Activated CD8-positive, alpha-beta memory T cell treated with anti-CD3 and anti-CD28 coated beads for 36 hours (primary cell): ENCODE results near the gene A3GALT2. TPM values are rescaled to one million over a fixed set of nuclear protein-coding genes. Genes with fewer than 3 reads are reported as not detected.

Experiments
- CTCF ChIA-PET: fragments of 350-600 bp; sonication (Branson Sonifier 250); formaldehyde crosslinking; loops from one replicate; lab custom pipeline; 2021; ENCODE audit warnings: antibody characterized with exemption; lab: Charles Lee
- POLR2A ChIA-PET: fragments of 350-600 bp; sonication (Branson Sonifier 250); formaldehyde crosslinking; loops from one replicate; lab custom pipeline; 2021; ENCODE audit warnings: antibody characterized with exemption; lab: Charles Lee
- total RNA-seq, 2 experiments: library from RNA; stranded (reverse); gene quantifications; one replicate each; pipeline ENCODE4 v1.2.3, GENCODE V29; 2021

Gene A3GALT2
- total RNA-seq, 2 experiments from 2014 or later = not detected

DNA sequence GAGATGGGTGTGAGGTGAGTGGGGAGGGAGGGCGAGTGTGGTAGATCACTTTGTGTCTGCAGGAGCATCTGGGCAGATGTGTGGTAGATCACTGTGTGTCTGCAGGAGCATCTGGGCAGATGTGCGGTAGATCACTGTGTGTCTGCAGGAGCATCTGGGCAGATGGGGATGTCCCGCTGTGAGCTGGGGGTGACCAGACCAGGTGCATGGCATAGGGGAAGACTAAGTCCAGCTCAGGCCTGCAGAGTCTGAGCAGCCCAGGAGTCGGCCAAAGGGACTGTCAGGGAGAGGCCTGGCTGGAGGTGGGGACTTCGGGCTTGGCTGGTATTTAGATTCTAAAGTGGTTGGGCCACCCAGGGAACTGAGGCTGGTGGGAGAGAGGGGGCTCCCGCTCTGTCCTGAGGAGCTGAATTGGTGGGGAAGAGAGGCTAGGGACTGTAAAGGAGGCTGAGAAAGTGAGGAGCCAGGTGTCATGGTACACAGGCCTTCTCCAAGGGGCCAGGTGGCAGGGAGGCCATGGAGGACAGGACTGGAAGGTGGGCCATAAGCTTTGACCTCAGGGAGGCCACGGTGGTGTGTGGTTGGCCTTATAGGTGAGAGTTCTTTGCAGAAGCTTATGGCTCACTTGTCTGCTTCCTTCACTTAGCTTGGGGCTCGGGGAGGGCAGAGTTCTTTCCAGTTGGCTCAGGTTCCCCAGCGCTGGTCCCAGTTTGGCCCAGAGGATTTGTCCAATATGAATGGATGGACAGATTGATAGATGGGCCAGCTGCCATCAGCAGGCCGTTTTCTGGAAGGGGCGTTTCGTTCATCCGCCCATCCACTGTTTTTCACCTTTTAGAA, 49.0 kb downstream of the A3GALT2 start:
- CTCF ChIA-PET = no interaction called here
- POLR2A ChIA-PET = no interaction called here

GRCh38 chr1:33270808-33271465, 50.0 kb downstream of the A3GALT2 start:
- ChIA-PET CTCF (no interaction called here), POLR2A (no interaction called here)

GRCh38 chr1:33270379-33270778, 50.5 kb downstream of the A3GALT2 start:
- ChIA-PET POLR2A (no interaction called here), CTCF (no interaction called here)

DNA sequence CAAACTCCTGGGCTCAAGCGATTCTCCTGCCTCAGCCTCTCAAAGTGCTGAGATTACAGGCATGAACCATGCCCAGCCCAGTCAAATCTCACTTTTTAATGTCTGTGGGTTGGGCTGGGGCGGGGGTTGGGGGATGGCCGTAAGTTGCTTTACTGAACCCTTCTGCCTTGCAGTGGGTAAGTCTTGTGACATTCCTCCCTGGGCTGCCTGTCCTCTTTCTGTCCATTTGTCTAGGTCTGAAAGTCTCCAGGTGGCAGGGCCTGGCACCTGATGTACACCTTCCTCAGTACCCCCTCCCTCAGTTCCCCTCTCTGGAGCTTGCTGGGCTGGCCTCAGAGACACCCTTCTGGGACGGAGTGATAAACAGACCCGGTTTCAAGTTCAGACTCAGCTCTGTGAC, 51.3 kb downstream of the A3GALT2 start:
- ChIA-PET CTCF (no interaction called here), POLR2A (no interaction called here)

DNA sequence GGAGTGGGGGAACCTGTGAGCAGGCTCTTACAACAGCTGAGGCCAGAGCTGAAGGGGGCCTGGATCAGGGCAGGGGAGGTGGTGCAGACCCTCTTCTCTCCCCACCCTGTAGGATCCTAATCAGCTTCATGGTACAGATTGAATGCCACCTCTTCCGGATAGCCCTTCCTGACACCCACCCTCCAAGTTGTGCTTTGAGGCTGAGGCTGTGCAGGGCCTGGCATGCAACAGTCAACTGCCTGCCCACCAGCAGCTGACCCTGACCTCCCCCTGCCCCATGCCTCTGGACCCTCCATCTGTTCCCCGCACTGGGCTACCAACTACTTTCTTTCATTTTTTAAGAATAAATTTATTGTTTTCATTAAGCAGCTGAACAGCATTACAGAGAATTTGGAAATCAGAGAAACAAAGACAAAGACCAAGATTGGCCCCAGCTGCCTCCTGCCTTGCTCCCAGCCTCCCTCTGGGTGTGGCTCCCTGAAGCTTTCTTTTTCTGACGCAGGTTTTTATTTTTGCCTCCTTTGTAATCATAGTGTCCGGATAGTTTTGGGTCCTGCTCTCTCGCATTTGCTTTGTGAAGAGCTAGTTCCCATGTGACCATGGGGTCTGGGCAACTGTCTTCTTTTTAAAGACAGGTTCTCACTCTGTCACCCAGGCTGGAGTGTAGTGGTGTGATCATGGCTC, 51.8 kb downstream of the A3GALT2 start:
- ChIA-PET CTCF (no interaction called here), POLR2A (interaction anchor here (0.6 kb wide), 1 partner anchor 87 kb away, joined by 3 read pairs; no protein-coding TSS in a partner anchor)

- ChIA-PET CTCF (no interaction called here), POLR2A (interaction anchor here (0.6 kb wide), 1 partner anchor 86 kb away, joined by 3 read pairs; no protein-coding TSS in a partner anchor)
Measured at GRCh38 chr1:33268457-33268856, 52.4 kb downstream of the A3GALT2 start.

DNA sequence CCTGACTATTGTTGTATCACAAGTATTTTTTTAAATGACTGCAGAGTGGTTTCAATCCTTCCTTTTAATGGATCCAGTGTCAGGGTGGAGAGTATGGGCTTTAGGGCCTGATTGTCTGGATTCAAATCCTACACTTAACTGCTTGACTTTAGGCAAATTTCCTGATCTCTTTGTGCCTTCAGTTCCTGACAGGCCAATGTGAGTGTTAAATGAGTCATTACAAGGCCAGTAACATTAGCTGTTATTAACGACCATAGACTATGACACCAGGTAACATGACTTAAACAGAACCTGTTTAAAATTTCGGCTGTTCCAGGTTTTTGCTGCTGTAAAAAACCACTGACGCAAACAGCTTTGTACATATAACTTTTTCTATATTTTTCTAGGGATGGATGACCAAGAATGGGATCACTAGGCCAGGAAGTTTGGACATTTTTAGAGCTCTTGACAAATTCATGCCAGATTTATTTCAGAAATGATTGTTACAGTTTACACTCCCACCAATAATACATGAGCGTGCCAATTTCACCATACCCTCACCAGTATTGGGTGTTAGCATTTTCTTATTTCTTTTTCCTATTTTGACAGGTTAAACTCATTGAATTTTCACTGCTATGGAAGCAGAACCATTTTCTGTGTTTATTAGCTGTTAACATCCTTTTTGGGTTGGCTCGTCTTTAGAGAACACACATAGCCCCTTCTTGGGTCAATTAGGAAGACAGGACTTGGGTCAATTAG, 53.3 kb downstream of the A3GALT2 start:
- ChIA-PET CTCF (no interaction called here), POLR2A (no interaction called here)

GRCh38 chr1:33266766-33267165, 54.1 kb downstream of the A3GALT2 start:
- ChIA-PET POLR2A (no interaction called here), CTCF (interaction anchor here (0.6 kb wide), 1 partner anchor 1627 kb away, joined by 4 read pairs; no protein-coding TSS in a partner anchor)

- CTCF ChIA-PET = interaction anchor here (1.3 kb wide), 1 partner anchor 30 kb away, joined by 3 read pairs; no protein-coding TSS in a partner anchor
- POLR2A ChIA-PET = no interaction called here
Measured at GRCh38 chr1:33265780-33266605, 54.9 kb downstream of the A3GALT2 start.

DNA sequence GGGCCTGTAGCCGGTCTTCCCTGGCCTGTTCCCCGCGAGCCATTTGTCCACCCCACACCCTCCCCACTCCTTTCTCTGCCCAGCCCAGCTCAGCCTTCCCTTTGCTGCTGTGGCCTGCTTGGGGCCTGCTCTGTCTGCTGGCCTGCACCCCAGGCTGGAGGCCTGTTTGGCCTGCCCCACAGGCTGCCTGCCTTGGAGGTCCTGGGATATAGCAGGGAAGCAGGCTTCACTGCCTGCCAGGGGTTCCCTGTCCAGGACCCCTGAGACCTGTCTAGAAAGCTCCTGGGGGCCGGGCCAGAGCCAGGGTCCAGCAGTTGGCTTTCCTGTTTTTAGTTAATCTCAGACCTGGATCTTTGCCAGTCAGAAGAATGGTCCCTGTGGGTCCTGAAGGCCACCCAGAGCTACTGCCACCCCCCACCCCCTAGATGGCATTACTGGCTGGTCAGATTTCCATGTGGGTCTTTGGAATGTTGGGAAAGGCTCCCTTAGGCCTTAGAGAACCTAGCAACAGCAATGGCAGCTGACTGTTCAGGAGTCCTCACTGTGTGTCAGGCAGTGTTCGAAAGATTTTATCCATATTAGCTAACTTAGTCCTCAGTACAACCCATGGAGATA, 56.9 kb downstream of the A3GALT2 start:
- ChIA-PET CTCF (no interaction called here), POLR2A (no interaction called here)

GRCh38 chr1:33261344-33261743, 59.6 kb downstream of the A3GALT2 start:
- POLR2A ChIA-PET = no interaction called here

GRCh38 chr1:33260439-33260838, 60.5 kb downstream of the A3GALT2 start:
- ChIA-PET CTCF (no interaction called here), POLR2A (no interaction called here)

More at GRCh38 chr1:33261344-33261743, 59.6 kb downstream of the A3GALT2 start:
- CTCF ChIA-PET = no interaction called here

GRCh38 chr1:33259879-33260278, 61.0 kb downstream of the A3GALT2 start:
- CTCF ChIA-PET = no interaction called here
- POLR2A ChIA-PET = no interaction called here

GRCh38 chr1:33258788-33259274, 62.1 kb downstream of the A3GALT2 start:
- POLR2A ChIA-PET = no interaction called here

DNA sequence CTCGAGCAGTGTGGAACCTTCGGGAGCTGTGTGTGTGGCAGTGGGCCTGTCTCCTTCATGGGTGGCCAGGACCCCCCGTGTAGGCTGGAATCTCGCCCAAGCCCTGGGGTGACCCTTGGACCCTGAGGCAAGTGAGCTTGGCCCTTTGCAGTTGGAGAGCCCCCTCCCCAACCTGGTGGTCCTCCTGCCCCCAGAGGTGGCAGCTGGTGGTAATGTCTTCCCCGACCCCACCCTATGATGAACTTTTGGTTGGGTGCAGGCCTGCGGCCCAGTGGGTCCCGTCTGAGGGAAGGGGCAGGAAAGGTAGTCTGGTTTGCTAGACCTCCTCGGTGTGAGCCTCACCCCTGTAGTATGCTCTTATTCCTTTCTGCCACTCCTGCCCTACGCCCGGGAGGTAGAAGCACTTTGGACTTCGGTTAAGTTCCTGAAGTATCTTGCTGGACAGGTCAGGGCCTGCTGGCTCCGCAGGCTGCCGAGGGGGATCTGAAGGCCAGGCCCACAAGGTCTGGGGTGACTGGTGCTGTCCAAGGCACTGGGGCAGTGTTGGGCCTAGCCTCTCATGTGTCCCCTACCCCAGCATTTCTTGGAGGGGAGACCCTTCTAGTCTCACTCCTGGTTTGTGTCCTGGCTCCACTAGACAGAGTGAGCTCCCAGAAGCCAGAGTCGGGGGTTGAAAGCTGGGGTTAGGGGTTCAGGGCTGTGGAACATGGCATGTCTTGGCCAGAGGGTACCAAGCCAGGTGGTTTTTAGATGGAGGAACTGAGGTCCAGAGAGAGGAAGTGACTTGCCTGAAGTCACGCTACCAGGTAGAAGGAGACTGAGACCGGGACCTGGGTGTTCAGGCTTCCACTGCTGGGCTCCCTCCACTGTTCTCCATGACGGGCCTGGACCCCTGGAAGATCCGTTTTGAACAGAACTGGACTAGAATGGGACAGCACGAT, 62.9 kb downstream of the A3GALT2 start:
- CTCF ChIA-PET = no interaction called here

More at GRCh38 chr1:33258788-33259274, 62.1 kb downstream of the A3GALT2 start:
- CTCF ChIA-PET = no interaction called here

GRCh38 chr1:33257207-33257771, 63.6 kb downstream of the A3GALT2 start:
- ChIA-PET CTCF (no interaction called here), POLR2A (interaction anchor here (1.3 kb wide), 1 partner anchor 130 kb away, joined by 6 read pairs; no protein-coding TSS in a partner anchor)

More for the DNA sequence above, 62.9 kb downstream of the A3GALT2 start:
- POLR2A ChIA-PET = interaction anchor here (1.3 kb wide), 1 partner anchor 131 kb away, joined by 6 read pairs; no protein-coding TSS in a partner anchor
